Thymus (tissue), 11 donors: ENCODE measurements around the gene C16orf78. TPM values are rescaled to one million over a fixed set of nuclear protein-coding genes. Genes with fewer than 3 reads are reported as not detected.

Experiments used
- DNase-seq, 9 donors: peaks; one replicate each; pipeline ENCODE4 v3.0.0-alpha.2; 2013; ENCODE audit warnings: low spot score in 9 of 9, low read depth in 6 of 9, missing footprints in 1 of 9
- H3K27ac ChIP-seq, 2 donors: one replicate each; pipeline ENCODE4 v1.5.1; 2013; ENCODE audit warnings: control low read depth in 1 of 2, low read depth in 1 of 2, low read length in 1 of 2, mild to moderate bottlenecking in 1 of 2, moderate library complexity in 1 of 2
- H3K27me3 ChIP-seq, 2 donors: one replicate each; pipeline ENCODE4 v1.5.1; 2013; ENCODE audit warnings: low read length in 1 of 2; ENCODE audit not compliant: control insufficient read depth in 2 of 2, insufficient read depth in 1 of 2
- H3K36me3 ChIP-seq, 2 donors: one replicate each; pipeline ENCODE4 v1.5.1; 2013; ENCODE audit warnings: low read length in 1 of 2, mild to moderate bottlenecking in 1 of 2, moderate library complexity in 1 of 2; ENCODE audit not compliant: control insufficient read depth in 2 of 2, insufficient read depth in 2 of 2
- H3K4me1 ChIP-seq, 2 donors: one replicate each; pipeline ENCODE4 v1.5.1; 2013; ENCODE audit warnings: low read length in 2 of 2; ENCODE audit not compliant: control insufficient read depth in 2 of 2, insufficient read depth in 2 of 2
- H3K4me3 ChIP-seq, 2 donors: one replicate each; pipeline ENCODE4 v1.5.1; 2013; ENCODE audit warnings: low read length in 2 of 2, control low read depth in 1 of 2, mild to moderate bottlenecking in 1 of 2
- H3K9me3 ChIP-seq, 2 donors: one replicate each; pipeline ENCODE4 v1.5.1; 2013; ENCODE audit warnings: low read length in 1 of 2, mild to moderate bottlenecking in 1 of 2; ENCODE audit not compliant: control insufficient read depth in 2 of 2, insufficient read depth in 1 of 2
- WGBS: extraction: QIAGEN DNeasy Blood & Tissue Kit; methylation state at CpG from one replicate; pipeline ENCODE4 v1.1.7; 2013; 5-methylcytosine and 5-hydroxymethylcytosine counted together
- polyA plus RNA-seq: library from polyadenylated mRNA; stranded (reverse); fragments of 200-250 nt; gene quantifications from one replicate; pipeline ENCODE4 v1.2.3, GENCODE V29; 2013
- total RNA-seq: library from RNA; stranded (reverse); fragments of 120-200 nt; gene quantifications from one replicate; pipeline ENCODE4 v1.2.4, GENCODE V29; 2013
- donor health status: healthy.

Gene C16orf78
- total and polyA plus RNA-seq, 2 donors = not detected

DNA sequence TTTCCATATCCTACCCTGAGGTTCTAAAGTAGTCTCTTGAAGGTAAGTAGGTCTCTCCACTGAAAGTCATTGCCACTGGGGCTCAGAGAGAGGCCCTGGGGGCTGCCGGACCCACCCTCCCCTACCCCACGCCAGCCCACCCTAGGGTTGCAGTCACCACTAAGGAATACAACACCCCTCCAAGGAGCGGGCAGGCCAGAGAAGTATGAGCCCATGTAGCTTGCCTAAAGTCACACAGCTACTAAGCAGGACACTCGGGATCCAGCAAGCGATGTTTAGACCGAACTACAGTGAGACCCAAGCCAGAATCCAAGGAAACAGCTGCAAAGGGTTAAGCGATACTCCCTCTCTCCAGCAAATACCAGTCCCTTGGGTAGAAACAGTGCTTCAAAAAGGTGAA lies 27.0 kb downstream of the C16orf78 start:
- no peaks in the 10 kb centered on the region for H3K36me3 ChIP-seq
- no peak overlapping the region for H3K27ac ChIP-seq
- no peaks in the 10 kb centered on the region for H3K4me1 ChIP-seq
- WGBS = 98% methylated on average over 7 of the region's 7 CpGs
- H3K27me3 ChIP-seq = no peaks in the 10 kb centered on the region
- DNase-seq = no peak
- H3K9me3 ChIP-seq = no peaks in the 10 kb centered on the region
- no peak overlapping the region for H3K4me3 ChIP-seq

DNA sequence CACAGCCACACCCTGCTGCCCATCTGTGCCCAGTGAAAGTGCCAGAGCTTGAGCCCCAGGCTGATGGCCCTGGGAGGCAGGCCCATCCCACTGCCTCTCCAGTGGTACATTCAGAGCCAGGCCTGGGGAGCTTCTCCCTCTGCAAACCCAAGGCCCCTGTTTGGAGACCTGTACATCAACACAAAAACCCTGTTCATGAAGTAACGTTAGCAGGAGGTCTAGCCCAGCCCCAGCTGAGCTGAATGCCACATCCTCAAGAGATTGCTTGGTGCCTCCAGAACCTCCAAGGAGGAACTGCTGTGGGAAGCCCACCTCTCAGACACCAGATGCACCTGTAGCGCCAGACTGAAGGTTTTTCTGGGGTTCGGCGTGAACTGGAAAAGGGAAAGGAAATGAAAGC lies 31.5 kb downstream of the C16orf78 start:
- H3K36me3 ChIP-seq = no peaks in the 10 kb centered on the region
- no peaks in the 10 kb centered on the region for H3K4me1 ChIP-seq
- no peak for DNase-seq
- no peaks in the 10 kb centered on the region for H3K9me3 ChIP-seq
- WGBS = 87% methylated on average over 4 of the region's 4 CpGs
- H3K27me3 ChIP-seq = no peaks in the 10 kb centered on the region
- H3K4me3 ChIP-seq = no peak overlapping the region
- no peak overlapping the region for H3K27ac ChIP-seq

GRCh38 chr16:49405530-49405929 lies 31.9 kb downstream of the C16orf78 start:
- Histone ChIP-seq H3K9me3 (no peaks in the 10 kb centered on the region), H3K36me3 (no peaks in the 10 kb centered on the region), H3K27ac (no peak overlapping the region), H3K27me3 (no peaks in the 10 kb centered on the region), H3K4me1 (no peaks in the 10 kb centered on the region), H3K4me3 (no peak overlapping the region)
- no peak for DNase-seq
- WGBS = 90% methylated on average over 6 of the region's 6 CpGs

DNA sequence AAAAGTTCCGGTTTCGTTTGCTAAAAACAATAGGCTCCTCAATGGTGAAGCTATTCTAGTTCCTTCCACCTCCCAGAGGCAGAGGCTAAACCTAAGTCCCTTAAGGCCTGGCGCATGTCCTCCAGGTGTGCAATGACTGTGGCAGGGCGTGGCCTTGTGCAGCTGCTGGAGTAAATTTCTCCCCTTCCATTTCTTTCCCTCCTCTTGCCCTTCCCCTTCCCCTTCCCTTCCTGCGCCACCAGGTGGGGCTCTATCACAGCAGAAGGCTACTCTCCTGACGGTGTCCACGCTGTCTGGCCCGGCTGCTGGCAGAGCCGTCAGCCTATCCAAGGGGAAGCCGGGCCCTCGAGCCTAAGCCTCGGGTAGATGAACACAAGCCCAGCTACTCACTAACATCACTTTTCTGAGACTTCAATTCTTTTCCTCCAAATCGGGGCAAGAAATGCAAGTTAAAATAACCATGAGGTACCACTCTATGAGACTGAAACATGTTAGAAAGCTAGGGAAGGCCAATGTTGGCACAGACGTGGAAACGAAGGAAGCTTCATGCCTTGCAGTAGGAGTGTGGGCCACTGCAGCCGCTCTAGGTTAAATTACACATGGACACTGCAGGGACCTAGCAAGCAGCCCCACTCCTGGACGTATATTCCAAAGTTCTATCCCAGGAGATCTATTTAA lies 34.4 kb downstream of the C16orf78 start:
- WGBS = 36% methylated on average over 17 of the region's 17 CpGs
- Histone ChIP-seq H3K4me1 (no peaks in the 10 kb centered on the region), H3K4me3 (no peak overlapping the region)

GRCh38 chr16:49409121-49409520 lies 35.5 kb downstream of the C16orf78 start:
- Histone ChIP-seq H3K4me3 (no peak overlapping the region), H3K9me3 (no peaks in the 10 kb centered on the region)
- 98% methylated on average over 2 of the region's 2 CpGs for WGBS

More for the DNA sequence above, 34.4 kb downstream of the C16orf78 start:
- no peaks in the 10 kb centered on the region for H3K9me3 ChIP-seq
- H3K27ac ChIP-seq = no peak overlapping the region
- no peaks in the 10 kb centered on the region for H3K36me3 ChIP-seq
- no peaks in the 10 kb centered on the region for H3K27me3 ChIP-seq
- DNase-seq = peak; percentile 35 to 85 (median 66)

GRCh38 chr16:49410226-49410625 lies 36.6 kb downstream of the C16orf78 start:
- H3K27me3 ChIP-seq = no peaks in the 10 kb centered on the region
- no peak for DNase-seq
- no peak overlapping the region for H3K4me3 ChIP-seq
- no peak overlapping the region for H3K27ac ChIP-seq
- H3K9me3 ChIP-seq = no peaks in the 10 kb centered on the region
- H3K4me1 ChIP-seq = no peaks in the 10 kb centered on the region
- H3K36me3 ChIP-seq = no peaks in the 10 kb centered on the region
- WGBS = 95% methylated on average over 3 of the region's 3 CpGs

More at GRCh38 chr16:49409121-49409520, 35.5 kb downstream of the C16orf78 start:
- H3K36me3 ChIP-seq = no peaks in the 10 kb centered on the region
- H3K27ac ChIP-seq = no peak overlapping the region
- H3K4me1 ChIP-seq = no peaks in the 10 kb centered on the region
- no peak for DNase-seq
- no peaks in the 10 kb centered on the region for H3K27me3 ChIP-seq

DNA sequence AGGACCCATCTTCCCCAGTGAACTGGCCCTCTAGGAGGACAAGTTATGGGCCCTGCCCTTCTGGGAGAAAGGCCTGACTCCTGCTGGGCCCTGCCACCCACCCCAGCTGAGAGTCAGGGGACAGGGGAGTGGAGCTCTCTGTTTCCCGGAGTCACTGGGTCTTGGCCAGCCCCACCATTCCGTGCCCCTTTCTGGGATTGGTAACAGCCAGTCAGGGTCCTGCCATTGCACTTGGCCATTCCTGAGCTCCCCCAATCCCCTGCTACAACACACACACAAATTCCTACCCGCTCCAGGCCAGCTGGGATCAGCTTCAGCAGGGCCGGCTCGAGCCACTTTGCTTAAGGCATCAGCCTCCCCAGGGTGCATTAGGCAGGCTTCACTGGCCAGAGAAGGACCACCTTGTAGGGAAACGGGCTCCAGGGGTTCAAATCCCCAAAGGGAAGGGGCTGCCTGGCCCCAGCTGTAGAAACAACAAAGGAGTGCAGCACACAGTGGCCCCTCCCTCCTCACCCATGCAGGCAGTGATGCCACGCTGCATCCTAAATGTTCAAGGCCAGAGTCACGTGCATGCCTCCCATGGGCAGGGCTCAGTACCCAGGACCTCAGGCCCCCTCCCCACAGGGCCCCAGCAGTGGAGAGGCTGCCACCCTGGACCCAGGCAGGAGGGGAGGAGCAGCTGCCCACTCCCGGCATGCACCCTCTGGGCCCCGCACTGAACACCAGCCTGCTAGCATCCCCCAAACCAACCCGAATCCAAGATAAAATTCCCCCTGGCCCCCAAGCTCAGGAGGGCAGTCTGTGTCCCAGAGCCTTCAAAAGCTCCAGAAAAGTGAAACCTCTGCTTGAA lies 37.7 kb downstream of the C16orf78 start:
- H3K27me3 ChIP-seq = no peaks in the 10 kb centered on the region
- no peak for DNase-seq
- no peaks in the 10 kb centered on the region for H3K9me3 ChIP-seq
- WGBS = 93% methylated on average over 11 of the region's 11 CpGs
- H3K4me1 ChIP-seq = no peaks in the 10 kb centered on the region
- no peak overlapping the region for H3K27ac ChIP-seq
- no peak overlapping the region for H3K4me3 ChIP-seq
- no peaks in the 10 kb centered on the region for H3K36me3 ChIP-seq

DNA sequence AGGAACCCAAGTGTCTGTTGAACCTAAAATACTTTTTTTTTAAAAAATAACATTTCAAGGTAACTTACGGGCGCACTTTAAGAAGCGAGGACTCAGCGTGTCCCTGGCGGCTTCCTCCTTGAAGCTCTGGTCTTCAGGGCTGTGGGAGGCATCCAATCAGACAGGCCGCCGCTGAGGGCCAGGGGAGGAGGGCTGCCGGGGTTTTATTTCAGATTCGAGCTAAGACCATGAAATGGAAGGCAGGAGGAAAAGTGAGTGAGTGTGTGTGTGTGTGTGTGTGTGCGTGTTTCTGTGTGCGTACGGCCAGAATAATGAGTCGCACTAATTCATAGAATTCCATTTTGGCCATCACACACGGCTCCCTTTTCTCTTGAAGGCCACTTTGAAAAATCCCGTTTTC lies 41.1 kb downstream of the C16orf78 start:
- WGBS = 97% methylated on average over 15 of the region's 15 CpGs
- Histone ChIP-seq H3K4me1 (no peaks in the 10 kb centered on the region), H3K27me3 (peaks cover 0 to 6% of the 10 kb centered on the region in 2 donors), H3K36me3 (no peaks in the 10 kb centered on the region), H3K27ac (no peak overlapping the region), H3K4me3 (no peak overlapping the region), H3K9me3 (no peaks in the 10 kb centered on the region)
- DNase-seq = no peak

DNA sequence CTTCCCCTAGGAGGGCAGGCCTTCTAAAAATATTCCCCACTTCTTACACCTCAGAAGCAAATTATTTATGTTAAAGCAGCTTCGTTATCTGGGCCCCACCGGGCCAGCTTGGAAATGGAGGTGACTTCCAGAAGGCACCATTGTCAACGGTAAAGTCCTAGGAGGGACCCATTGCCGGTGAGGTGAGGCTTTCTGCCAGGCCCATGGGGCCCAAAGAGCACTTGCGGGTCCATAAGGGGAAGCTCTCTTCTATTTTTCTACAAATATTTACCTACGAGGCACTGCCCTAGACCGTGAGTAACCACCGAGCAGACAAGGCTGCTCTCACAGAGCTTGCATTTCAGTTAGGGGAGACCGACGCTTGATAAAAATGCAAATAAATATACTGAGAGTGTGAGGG lies 41.5 kb downstream of the C16orf78 start:
- DNase-seq = no peak
- no peak overlapping the region for H3K4me3 ChIP-seq
- H3K36me3 ChIP-seq = no peaks in the 10 kb centered on the region
- no peak overlapping the region for H3K27ac ChIP-seq
- peaks cover 0 to 7% of the 10 kb centered on the region in 2 donors for H3K27me3 ChIP-seq
- no peaks in the 10 kb centered on the region for H3K4me1 ChIP-seq
- no peaks in the 10 kb centered on the region for H3K9me3 ChIP-seq
- WGBS = 96% methylated on average over 10 of the region's 10 CpGs
